Activated CD4-positive, CD25-positive, alpha-beta regulatory T cell (primary cell): ENCODE results near the gene NOSTRIN.
"Not testable (repeated sequence)": the region's sequence is repeated elsewhere in the genome, so short reads cannot be mapped to it uniquely, and the experiment has no call there.

Experiments used
- DNase-seq, 4 experiments: peaks; one replicate each; lab custom pipeline; 2025; lab: John Stamatoyannopoulos, UW

NOSTRIN gene

GRCh38 chr2:168882163-168882562 is 79.7 kb downstream of the NOSTRIN start:
- DNase-seq = not testable (repeated sequence)

GRCh38 chr2:168884975-168885374 is 82.5 kb downstream of the NOSTRIN start:
- no peak for DNase-seq

GRCh38 chr2:168889635-168890005 is 87.2 kb downstream of the NOSTRIN start:
- DNase-seq = no peak

GRCh38 chr2:168890006-168890782 is 87.8 kb downstream of the NOSTRIN start, which contains the start of gene SPC25:
Gene SPC25, minus strand, starts transcription at chr2:168890430. Its CDS starts 911 bp downstream, at chr2:168889519.
- DNase-seq = peak; percentile 59 to 66 (median 60)

GRCh38 chr2:168892327-168892726 is 89.9 kb downstream of the NOSTRIN start:
- no peak for DNase-seq

- DNase-seq = no peak
Observed at GRCh38 chr2:168894101-168894500, 91.7 kb downstream of the NOSTRIN start.

GRCh38 chr2:168894720-168895119 is 92.3 kb downstream of the NOSTRIN start:
- no peak for DNase-seq

- DNase-seq = no peak
Observed at GRCh38 chr2:168895771-168896170, 93.3 kb downstream of the NOSTRIN start.

GRCh38 chr2:168896783-168897182 is 94.3 kb downstream of the NOSTRIN start:
- DNase-seq = no peak

- no peak for DNase-seq
Observed at GRCh38 chr2:168897449-168897848, 95.0 kb downstream of the NOSTRIN start.

- DNase-seq = no peak
Observed at GRCh38 chr2:168901003-168901402, 98.6 kb downstream of the NOSTRIN start, which contains the start of gene G6PC2. Gene G6PC2, plus strand, starts transcription at chr2:168901291. Its CDS starts 41 bp downstream, at chr2:168901332.

- DNase-seq = no peak
Observed at GRCh38 chr2:168903888-168904287, 101.5 kb downstream of the NOSTRIN start.

GRCh38 chr2:168904358-168904757 is 101.9 kb downstream of the NOSTRIN start:
- no peak for DNase-seq

GRCh38 chr2:168907940-168908662 is 105.7 kb downstream of the NOSTRIN start:
- no peak for DNase-seq

GRCh38 chr2:168910330-168910729 is 107.9 kb downstream of the NOSTRIN start:
- DNase-seq = no peak

GRCh38 chr2:168912466-168912865 is 110.0 kb downstream of the NOSTRIN start:
- DNase-seq = no peak

GRCh38 chr2:168912901-168913369 is 110.5 kb downstream of the NOSTRIN start:
- DNase-seq = no peak

- DNase-seq = no peak
Observed at GRCh38 chr2:168913495-168913894, 111.1 kb downstream of the NOSTRIN start.
